HG03469 (cell line): ENCODE data around the gene SLC12A7.

ENCODE experiments used
- ATAC-seq: cut with Tn5 transposase; IDR thresholded peaks from one replicate; pipeline ENCODE4 v1.9.1; 2021; ENCODE audit warnings: mild to moderate bottlenecking, moderate library complexity, moderate number of reproducible peaks; ENCODE audit not compliant: unreplicated experiment

SLC12A7 gene

GRCh38 chr5:1141834-1142233 is 30.0 kb upstream of the SLC12A7 start:
- no peak for ATAC-seq

GRCh38 chr5:1140818-1141189 is 28.9 kb upstream of the SLC12A7 start:
- ATAC-seq: no peak

GRCh38 chr5:1140171-1140817 is 28.4 kb upstream of the SLC12A7 start:
- ATAC-seq: peak; percentile 49

- no peak for ATAC-seq
Observed at GRCh38 chr5:1139331-1140170, 27.7 kb upstream of the SLC12A7 start.

GRCh38 chr5:1138445-1139245 is 26.8 kb upstream of the SLC12A7 start:
- no peak for ATAC-seq

- no peak for ATAC-seq
Observed at GRCh38 chr5:1137567-1138444, 25.9 kb upstream of the SLC12A7 start.

GRCh38 chr5:1136814-1137213 is 25.0 kb upstream of the SLC12A7 start:
- ATAC-seq: no peak

GRCh38 chr5:1135696-1136525 is 24.0 kb upstream of the SLC12A7 start:
- no peak for ATAC-seq

- ATAC-seq: no peak
Observed at GRCh38 chr5:1134478-1134877, 22.6 kb upstream of the SLC12A7 start.

GRCh38 chr5:1133510-1134201 is 21.8 kb upstream of the SLC12A7 start:
- ATAC-seq: no peak

- no peak for ATAC-seq
Observed at GRCh38 chr5:1133108-1133507, 21.2 kb upstream of the SLC12A7 start.

- ATAC-seq: no peak
Observed at GRCh38 chr5:1132570-1132969, 20.7 kb upstream of the SLC12A7 start.

GRCh38 chr5:1131726-1132125 is 19.9 kb upstream of the SLC12A7 start:
- ATAC-seq: no peak

GRCh38 chr5:1131191-1131621 is 19.3 kb upstream of the SLC12A7 start:
- no peak for ATAC-seq

GRCh38 chr5:1130218-1130946 is 18.5 kb upstream of the SLC12A7 start:
- ATAC-seq: no peak

GRCh38 chr5:1129711-1130055 is 17.8 kb upstream of the SLC12A7 start:
- no peak for ATAC-seq

GRCh38 chr5:1128977-1129710 is 17.3 kb upstream of the SLC12A7 start:
- no peak for ATAC-seq
